Omental fat pad (tissue), 4 donors: ENCODE results near the gene DENND4C. TPM values are rescaled to one million over a fixed set of nuclear protein-coding genes. Genes with fewer than 3 reads are reported as not detected.

Experiments
- ATAC-seq: fragments of 150-250 bp; one replicate; pipeline ENCODE4 v1.9.1; 2016; ENCODE audit warnings: mild to moderate bottlenecking, moderate library complexity; ENCODE audit not compliant: low FRiP score
- DNase-seq: peaks from one replicate; pipeline ENCODE4 v3.0.0-alpha.2; 2019; ENCODE audit warnings: low spot score
- total RNA-seq, 4 donors: library from RNA; depleted of rRNA; stranded (reverse); fragments of >200 nt; gene quantifications; one replicate each; pipeline ENCODE4 v1.1.0, GENCODE V29; 2016
- TF ChIP-seq, protein P1 (sequence below), 3 donors: fragments of 450-650 bp; IDR thresholded peaks; one replicate each; pipeline ENCODE4 v1.5.1; 2016 to 2017; ENCODE audit warnings: antibody characterized with exemption in 3 of 3, mild to moderate bottlenecking in 3 of 3, moderate library complexity in 2 of 3

The DENND4C gene
- total RNA-seq, 4 donors from 2014 or later: 80.0 to 133 (median 113) TPM

DNA sequence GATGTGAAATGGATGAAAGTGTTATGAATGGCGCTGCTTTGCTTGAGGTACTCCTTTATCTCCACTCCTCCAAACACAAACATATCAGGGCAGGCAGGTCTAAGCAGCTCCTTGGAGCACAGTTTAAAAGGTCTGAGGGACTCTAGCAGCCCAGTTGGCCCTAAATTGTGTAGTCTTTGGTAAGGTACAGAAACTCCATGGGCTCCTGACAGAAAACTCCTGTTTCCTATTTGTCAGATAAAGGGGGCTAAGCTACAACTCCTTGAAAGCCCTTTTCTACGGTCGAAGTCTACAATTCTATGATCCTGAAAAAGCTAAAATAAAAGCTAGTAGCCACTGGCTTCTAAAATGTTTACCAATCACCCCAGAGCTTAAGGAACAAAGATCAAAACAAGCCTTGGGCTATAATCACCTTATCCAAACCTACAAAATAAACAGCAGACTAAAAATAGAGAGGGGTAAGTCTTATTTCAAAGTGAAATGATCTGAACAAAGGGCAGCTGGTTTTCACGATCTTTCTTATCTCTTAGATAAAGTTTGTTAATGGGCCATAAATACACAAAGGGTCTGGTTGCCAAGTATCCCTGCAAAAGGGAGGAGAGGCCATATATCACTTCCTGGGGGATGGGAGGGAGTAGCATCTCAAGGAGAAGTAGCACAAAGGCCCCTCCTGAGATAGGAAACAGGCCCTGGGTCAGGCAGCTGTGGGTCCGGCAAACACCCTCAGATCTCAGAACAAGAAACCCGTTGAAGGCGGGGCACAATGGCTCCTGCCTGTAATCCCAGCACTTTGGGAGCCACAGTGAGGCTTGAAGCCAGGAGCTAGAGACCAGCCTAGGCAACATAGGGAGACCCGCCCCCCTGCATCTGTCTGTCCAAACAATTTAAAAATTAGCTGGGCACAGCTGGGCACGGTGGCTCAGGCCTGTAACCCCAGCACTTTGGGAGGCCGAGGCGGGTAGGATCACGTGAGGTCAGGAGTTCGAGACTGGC lies 28.3 kb upstream of the DENND4C start:
- ATAC-seq (no peak), DNase-seq (no peak)
- TF ChIP-seq, protein P1, sequence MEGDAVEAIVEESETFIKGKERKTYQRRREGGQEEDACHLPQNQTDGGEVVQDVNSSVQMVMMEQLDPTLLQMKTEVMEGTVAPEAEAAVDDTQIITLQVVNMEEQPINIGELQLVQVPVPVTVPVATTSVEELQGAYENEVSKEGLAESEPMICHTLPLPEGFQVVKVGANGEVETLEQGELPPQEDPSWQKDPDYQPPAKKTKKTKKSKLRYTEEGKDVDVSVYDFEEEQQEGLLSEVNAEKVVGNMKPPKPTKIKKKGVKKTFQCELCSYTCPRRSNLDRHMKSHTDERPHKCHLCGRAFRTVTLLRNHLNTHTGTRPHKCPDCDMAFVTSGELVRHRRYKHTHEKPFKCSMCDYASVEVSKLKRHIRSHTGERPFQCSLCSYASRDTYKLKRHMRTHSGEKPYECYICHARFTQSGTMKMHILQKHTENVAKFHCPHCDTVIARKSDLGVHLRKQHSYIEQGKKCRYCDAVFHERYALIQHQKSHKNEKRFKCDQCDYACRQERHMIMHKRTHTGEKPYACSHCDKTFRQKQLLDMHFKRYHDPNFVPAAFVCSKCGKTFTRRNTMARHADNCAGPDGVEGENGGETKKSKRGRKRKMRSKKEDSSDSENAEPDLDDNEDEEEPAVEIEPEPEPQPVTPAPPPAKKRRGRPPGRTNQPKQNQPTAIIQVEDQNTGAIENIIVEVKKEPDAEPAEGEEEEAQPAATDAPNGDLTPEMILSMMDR (IDR thresholded peaks at IDR 0.05): no peak

DNA sequence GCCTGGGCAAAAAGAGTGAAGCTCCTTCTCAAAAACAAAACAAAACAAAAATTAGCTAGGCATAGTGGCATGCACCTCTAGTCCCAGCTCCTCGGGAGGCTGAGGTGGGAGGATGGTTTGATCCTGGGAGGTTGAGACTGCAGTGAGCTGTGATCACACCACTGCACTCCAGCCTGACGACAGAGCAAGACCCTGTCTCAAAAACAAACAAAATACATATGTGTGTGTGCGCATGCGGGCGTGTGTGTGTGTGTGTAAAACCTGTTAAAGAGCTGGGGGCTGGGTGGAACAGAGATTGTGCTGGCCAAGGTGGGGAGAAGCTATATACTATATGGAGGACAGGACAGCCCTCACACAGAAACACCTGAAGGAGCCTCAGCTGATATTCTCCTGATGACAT lies 27.4 kb upstream of the DENND4C start:
- no peak for ATAC-seq
- TF ChIP-seq, protein P1 (IDR thresholded peaks at IDR 0.05): no peak
- DNase-seq: no peak

DNA sequence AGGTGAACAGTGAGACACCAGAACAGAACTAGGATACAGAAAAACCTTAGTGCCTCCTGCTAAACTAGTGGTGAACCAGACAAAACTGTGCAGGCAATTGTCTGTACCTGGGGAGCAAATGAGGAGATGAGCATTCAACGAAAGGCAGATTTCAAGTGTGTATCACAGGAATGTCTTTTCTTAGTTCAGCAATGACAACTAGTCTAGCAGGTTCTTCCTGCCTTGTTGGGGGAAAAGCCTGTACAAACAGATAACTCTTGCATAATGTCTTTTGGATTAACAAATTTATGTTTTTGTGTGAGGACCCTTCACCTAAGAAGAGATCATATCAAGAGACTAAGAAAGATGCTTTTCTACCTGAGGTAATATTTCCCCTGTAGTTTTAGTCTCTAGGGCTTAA lies 21.8 kb upstream of the DENND4C start:
- TF ChIP-seq, protein P1 (IDR thresholded peaks at IDR 0.05): no peak
- ATAC-seq: no peak
- DNase-seq: no peak

DNA sequence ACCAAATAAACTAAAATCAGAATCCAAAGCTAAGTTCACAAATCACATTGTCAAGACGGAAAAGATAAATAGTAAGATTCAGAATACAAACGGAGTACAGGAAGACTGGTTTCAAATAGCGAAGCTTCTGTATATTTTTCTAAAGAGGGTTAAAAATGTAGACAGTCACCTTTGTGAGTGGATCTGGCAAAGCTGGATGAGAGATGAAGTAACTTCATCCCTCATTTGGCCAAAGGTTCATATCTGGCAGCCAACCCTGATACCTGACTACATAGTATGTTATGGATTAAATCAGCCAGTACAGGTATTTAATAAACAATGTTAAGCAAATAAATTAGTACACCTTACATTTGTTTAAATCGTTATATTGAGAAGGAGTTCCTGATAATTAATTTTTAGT lies 21.3 kb upstream of the DENND4C start:
- TF ChIP-seq, protein P1 (IDR thresholded peaks at IDR 0.05): no peak
- ATAC-seq: no peak
- DNase-seq: no peak

DNA sequence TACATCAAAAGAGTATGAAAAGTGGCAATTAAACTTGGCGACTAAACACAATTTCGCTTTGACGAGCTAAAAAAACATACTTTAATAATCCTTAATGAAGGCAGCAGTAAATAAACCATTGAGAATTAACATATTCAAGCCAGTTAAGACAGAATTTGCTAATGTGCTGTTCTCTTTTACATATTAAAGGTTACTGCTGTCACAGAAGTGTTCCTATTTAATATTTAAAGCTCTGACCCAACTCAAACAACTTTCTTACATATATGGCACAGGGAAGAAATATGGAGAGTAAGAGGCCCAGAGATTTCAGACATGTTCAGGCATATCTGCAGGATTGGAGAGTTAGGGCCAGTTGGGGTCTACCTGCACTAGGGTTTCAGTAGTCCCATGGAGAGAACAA lies 16.7 kb upstream of the DENND4C start:
- ATAC-seq (no peak), DNase-seq (no peak)
- TF ChIP-seq, protein P1 (IDR thresholded peaks at IDR 0.05): no peak

DNA sequence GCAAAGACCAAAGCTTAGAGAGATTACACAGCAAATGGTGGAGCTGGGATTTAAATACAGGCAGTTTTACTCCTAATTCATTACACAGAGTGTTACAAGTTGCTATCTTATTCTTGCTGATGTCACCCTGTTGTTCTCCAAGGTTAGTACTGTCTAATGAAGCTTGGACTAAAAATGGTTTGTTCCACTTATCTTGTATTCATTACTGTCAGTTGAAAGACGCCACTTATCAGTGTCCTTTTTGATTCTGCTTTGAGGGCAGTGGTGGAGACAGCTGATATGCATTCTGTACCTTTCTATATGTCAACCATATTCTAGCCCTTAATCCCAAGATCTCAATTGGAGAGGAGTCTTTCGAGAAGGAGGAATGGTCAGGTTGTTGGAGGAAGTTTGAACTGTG lies 14.0 kb upstream of the DENND4C start:
- TF ChIP-seq, protein P1 (IDR thresholded peaks at IDR 0.05): no peak
- DNase-seq (no peak), ATAC-seq (no peak)

DNA sequence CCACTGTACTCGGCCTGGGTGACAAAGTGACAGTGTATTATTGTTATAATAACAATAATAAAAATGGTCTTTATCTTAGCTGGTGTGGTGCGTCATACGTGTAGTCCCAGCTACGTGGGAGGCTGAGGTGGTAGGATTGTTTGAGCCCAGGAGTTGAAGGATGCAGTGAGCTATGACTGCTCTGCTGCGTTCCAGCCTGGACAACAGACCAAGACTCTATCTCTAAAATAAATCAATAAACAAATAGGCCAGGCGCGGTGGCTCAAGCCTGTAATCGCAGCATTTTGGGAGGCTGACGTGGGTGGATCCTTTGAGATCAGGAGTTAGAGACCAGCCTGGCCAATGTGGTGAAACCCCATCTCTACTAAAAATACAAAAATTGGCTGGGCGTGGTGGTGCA lies 9.2 kb upstream of the DENND4C start:
- DNase-seq (no peak), ATAC-seq (no peak)
- TF ChIP-seq, protein P1 (IDR thresholded peaks at IDR 0.05): no peak
